ENCODE data around the gene GUCA2B.

DNA sequence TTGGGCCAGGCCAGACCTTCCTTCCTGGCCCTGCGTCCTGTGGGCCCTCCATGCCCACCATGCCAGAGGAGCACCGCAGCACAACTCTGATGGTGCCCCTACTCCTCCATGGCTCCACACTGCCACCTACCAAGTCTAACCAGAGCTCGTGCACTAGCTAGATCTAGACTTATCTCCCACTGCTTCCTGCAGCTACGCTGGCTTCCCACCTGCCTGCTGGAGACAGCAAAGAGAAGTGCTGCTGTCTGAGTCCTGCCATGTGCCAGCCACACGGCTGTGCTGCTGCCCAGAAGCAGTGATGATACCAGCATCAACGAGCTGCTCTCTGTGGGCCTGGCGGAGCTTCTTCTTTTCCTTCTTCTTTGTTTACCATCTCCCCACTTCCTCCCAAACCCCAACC, 4.5 kb downstream of the GUCA2B start:
- TF ChIP-seq POLR2AphosphoS5 (IDR thresholded peaks at IDR 0.05): no peak
- TF ChIP-seq, protein P1, sequence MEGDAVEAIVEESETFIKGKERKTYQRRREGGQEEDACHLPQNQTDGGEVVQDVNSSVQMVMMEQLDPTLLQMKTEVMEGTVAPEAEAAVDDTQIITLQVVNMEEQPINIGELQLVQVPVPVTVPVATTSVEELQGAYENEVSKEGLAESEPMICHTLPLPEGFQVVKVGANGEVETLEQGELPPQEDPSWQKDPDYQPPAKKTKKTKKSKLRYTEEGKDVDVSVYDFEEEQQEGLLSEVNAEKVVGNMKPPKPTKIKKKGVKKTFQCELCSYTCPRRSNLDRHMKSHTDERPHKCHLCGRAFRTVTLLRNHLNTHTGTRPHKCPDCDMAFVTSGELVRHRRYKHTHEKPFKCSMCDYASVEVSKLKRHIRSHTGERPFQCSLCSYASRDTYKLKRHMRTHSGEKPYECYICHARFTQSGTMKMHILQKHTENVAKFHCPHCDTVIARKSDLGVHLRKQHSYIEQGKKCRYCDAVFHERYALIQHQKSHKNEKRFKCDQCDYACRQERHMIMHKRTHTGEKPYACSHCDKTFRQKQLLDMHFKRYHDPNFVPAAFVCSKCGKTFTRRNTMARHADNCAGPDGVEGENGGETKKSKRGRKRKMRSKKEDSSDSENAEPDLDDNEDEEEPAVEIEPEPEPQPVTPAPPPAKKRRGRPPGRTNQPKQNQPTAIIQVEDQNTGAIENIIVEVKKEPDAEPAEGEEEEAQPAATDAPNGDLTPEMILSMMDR (IDR thresholded peaks at IDR 0.05): no peak
- no peak for TF ChIP-seq POLR2A (IDR thresholded peaks at IDR 0.05)
- no peak for TF ChIP-seq EP300 (IDR thresholded peaks at IDR 0.05)

Data from suprapubic skin (tissue), 4 donors.